GM18907 (cell line): Measurements from ENCODE around the gene BORCS5.

Experiments
- ATAC-seq: cut with Tn5 transposase; IDR thresholded peaks from one replicate; pipeline ENCODE4 v1.9.1; 2021; ENCODE audit warnings: mild to moderate bottlenecking, moderate library complexity; ENCODE audit not compliant: unreplicated experiment

BORCS5 gene

DNA sequence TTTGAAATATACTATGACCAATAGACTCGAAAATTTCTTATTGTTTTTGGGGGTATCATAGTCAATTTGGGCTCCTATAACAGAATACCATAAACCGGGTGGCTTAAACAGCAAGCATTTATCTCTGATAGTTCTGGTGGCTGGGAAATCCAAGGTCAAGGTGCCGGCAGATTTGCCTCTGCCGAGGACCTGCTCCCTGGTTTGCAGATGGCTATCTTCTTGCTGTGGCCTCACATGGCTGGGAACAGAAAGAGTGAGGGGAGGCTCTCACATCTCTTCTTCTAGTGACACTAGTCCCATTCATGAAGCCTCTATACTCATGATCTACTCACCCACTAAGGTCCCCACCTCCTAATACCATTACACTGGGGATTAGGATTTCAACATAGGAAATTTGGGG lies 70.7 kb downstream of the BORCS5 start:
- ATAC-seq = no peak

- peak; percentile 56 for ATAC-seq
These were observed 71.2 kb downstream of the BORCS5 start for GRCh38 chr12:12428047-12428446.

- ATAC-seq = no peak
These were observed 72.2 kb downstream of the BORCS5 start for GRCh38 chr12:12428961-12429657.

- no peak for ATAC-seq
These were observed 75.5 kb downstream of the BORCS5 start for GRCh38 chr12:12432364-12432763.

DNA sequence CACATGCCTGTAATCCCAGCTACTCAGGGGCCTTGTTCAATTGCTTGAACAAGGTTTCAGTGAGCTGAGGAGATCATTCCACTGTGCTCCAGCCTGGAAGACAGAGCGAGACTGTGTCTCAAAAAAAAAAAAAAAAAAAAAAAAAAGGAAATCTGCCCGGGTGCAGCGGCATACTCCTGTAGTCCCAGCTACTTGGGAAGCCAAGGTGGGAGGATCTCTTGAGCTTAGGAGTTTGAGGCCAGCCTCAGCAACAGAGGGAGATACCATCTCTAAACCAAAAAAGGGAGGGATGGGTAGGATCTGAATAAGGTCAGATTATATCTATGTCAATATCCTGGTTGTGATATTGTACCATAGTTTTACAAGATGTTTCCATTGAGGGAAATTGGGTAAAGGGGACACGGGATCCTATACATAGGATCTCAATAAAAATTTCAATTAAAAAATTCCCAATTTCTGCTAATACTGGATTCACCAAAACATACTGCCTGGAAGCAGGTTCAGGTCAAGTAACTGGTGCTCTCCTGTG lies 76.4 kb downstream of the BORCS5 start:
- ATAC-seq = no peak

DNA sequence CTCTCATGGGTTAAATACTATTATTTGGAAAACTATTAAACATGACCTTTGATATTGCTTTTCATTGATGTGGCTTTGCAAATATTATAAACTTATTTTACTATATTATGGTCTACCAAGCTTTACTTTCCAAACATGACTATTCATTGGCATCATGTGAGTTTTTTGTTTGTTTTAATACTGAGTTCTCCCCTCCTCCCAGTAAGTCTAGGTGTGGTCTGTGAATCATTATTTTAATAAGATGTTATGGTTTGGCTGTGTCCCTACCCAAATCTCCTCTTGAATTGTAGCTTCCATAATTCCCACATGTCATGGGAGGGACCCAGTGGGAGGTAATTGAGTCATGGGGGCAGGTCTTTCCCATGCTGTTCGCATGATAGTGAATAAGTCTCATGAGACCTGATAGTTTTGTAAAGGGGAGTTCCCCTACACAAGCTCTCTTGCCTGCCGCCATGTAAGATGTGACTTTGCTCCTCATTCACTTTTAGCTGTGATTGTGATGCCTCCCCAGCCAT lies 80.0 kb downstream of the BORCS5 start:
- no peak for ATAC-seq

DNA sequence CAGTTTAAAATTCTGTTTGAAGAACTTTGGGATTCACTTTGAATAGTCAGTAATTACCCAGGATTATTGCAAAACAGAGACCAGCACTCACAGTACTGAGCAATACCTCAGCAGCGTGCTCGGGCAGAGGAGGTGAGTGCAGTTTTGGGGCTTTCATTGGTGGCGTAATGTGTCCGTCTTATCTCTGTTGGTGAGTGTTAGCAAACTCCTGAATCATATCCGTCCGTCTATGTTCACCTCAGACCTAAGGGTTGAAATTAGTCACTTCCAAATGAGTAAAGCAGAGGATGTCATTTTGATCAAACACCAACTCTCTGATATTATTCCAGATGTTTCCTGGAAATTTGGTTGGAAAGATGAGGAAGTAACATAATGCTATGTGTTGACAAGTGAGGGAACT lies 82.8 kb downstream of the BORCS5 start:
- ATAC-seq = no peak

GRCh38 chr12:12440784-12441428 lies 84.0 kb downstream of the BORCS5 start:
- no peak for ATAC-seq

GRCh38 chr12:12441429-12441807 lies 84.5 kb downstream of the BORCS5 start:
- no peak for ATAC-seq

DNA sequence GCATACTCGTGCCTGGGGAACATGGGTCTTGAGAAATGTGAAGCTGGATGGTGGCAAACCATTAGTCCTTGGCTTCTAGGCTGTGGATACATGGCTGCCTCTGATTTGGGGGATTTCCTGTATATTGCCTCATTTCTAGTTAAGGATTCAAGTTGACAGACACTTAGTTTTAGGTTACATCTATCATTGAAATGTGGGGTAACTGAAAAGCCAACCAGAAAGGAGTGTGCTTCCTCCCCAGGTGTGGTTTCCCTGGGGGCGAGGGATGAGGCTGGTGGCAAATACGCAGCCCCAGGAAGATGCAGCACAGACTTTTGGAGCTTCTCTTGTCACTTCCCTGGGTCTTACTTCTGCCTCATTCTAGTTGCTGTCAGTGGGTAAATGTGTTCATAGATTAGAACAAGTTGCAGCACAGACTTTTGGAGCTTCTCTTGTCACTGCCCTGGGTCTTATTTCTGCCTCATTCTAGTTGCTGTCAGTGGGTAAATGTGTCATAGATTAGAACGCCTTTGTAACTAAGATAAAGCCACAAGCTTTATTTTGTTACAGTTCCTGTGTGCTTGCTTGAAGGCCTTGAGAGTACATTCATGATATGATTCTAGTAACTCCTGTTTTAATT lies 85.1 kb downstream of the BORCS5 start:
- peak; percentile 50 for ATAC-seq

GRCh38 chr12:12442548-12443071 lies 85.7 kb downstream of the BORCS5 start:
- peak; percentile 17 for ATAC-seq

- no peak for ATAC-seq
These were observed 86.6 kb downstream of the BORCS5 start for GRCh38 chr12:12443431-12443878.

DNA sequence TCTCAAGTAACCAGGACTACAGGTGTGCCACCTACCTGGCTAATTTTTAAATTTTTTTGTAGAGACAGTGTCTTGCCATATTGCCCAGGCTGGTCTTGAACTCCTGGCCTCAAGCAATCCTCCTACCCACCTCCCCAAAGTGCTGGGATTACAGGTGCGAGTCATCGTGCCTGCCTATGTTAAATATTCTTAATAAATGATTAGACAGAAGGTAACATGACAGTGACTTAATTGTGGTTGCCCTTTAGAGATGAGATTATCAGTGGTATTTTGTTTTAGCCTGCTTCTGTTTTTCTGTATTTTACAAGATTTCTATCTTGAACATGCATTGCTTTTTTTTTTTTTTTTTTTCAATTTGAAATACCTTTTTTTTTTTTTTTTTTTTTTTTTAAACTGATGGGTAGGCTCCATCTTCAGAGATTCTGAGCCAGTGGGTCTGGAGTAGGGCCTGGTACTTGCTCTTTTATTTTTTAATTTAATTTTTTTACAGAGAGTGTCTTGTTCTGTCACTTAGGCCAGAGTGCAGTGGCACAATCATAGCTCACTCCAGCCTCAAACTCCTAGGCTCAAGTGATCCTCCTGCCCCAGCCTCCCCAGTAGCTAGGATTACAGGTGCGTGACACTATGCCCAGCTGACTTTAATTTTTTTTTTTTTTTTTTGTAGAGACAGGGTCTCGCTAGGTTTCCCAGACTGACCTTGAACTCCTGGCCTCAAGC lies 88.4 kb downstream of the BORCS5 start:
- no peak for ATAC-seq

GRCh38 chr12:12445882-12446181 lies 89.0 kb downstream of the BORCS5 start:
- no peak for ATAC-seq

DNA sequence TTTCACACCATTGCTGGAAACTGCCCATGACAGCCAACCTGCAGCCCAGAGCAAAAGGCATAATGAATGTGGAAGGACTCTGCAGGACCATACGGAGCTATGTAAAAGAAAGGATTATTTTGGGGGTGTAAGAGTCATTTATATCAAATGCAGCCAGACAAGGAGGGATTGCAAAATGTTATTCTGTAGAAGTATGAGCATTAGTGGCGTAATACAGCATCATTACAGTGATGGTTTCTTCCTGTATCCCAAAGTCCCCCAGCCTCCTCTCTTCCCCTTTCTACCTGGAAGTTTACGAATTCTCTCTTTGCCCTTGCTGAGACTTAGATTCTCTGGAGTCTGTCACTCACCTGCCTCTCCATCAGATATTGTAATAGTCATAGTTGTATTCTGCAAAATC lies 89.9 kb downstream of the BORCS5 start:
- ATAC-seq = no peak

- ATAC-seq = no peak
These were observed 90.4 kb downstream of the BORCS5 start for GRCh38 chr12:12447236-12447635.

DNA sequence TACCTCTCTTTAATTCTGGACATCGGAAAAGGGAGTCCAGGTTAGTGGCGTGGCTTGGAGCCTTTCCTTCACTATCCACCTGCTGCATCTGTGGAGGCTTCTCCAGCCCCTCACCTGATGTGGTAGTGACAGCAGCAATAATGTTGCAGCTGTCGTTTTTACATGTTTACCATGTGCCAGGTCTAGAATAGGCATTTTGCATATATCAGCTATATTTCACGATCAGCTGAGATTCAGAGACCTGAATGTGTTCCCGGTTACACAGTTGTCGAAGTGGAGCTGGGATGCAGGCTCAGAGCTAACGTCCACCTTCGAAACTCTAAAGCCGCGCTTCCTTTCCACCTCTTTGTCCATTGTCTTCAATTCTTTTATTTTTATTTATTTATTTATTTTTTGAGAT lies 91.0 kb downstream of the BORCS5 start:
- no peak for ATAC-seq

GRCh38 chr12:12449533-12450025 lies 92.7 kb downstream of the BORCS5 start:
- no peak for ATAC-seq

GRCh38 chr12:12450043-12450471 lies 93.2 kb downstream of the BORCS5 start:
- no peak for ATAC-seq

DNA sequence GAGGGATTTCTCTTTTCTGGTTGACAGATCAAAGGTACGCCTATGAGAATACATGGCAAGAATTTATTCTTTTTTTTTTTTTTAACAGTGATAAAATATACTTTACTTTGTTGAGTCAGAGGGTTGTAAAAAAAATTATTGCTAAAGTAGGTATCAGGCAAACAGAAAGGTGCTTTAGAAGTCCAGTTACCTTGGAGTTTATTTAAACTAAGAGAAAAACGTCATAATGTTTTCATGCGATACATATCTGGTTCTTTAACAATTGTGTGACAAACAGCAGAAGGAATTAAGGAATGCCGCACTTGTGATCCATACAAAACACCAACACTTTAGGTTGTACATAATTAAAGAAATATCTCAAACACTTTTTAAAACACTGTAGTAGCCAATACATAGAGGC lies 94.2 kb downstream of the BORCS5 start:
- no peak for ATAC-seq
